Measurements from ENCODE around the gene EXOC6B. TPM values are rescaled to one million over a fixed set of nuclear protein-coding genes. Genes with fewer than 3 reads are reported as not detected.

EXOC6B gene
- total RNA-seq, 1 experiment from 2014 or later: 10.9 TPM

GRCh38 chr2:72275084-72275483 is 550.7 kb downstream of the EXOC6B start:
- no peak for DNase-seq (ENCODE audit: low spot score)

- DNase-seq (ENCODE audit: low spot score): peak; percentile 18
Observed at GRCh38 chr2:72274380-72274797, 551.4 kb downstream of the EXOC6B start.

- DNase-seq (ENCODE audit: low spot score): no peak
Observed at GRCh38 chr2:72273384-72273783, 552.4 kb downstream of the EXOC6B start.

- no peak for DNase-seq (ENCODE audit: low spot score)
Observed at GRCh38 chr2:72271766-72272641, 553.8 kb downstream of the EXOC6B start.

GRCh38 chr2:72271276-72271614 is 554.6 kb downstream of the EXOC6B start:
- no peak for DNase-seq (ENCODE audit: low spot score)

GRCh38 chr2:72270556-72271275 is 555.1 kb downstream of the EXOC6B start:
- no peak for DNase-seq (ENCODE audit: low spot score)

GRCh38 chr2:72263776-72264060 is 562.1 kb downstream of the EXOC6B start:
- peak; percentile 30 for DNase-seq (ENCODE audit: low spot score)

- DNase-seq (ENCODE audit: low spot score): no peak
Observed at GRCh38 chr2:72263043-72263775, 562.6 kb downstream of the EXOC6B start.

GRCh38 chr2:72261076-72261475 is 564.8 kb downstream of the EXOC6B start:
- DNase-seq (ENCODE audit: low spot score): no peak

GRCh38 chr2:72255540-72255939 is 570.3 kb downstream of the EXOC6B start:
- DNase-seq (ENCODE audit: low spot score): no peak

- no peak for DNase-seq (ENCODE audit: low spot score)
Observed at GRCh38 chr2:72254831-72255451, 570.9 kb downstream of the EXOC6B start.

- no peak for DNase-seq (ENCODE audit: low spot score)
Observed at GRCh38 chr2:72238311-72238710, 587.5 kb downstream of the EXOC6B start.

- DNase-seq (ENCODE audit: low spot score): no peak
Observed at GRCh38 chr2:72237549-72237948, 588.3 kb downstream of the EXOC6B start.

GRCh38 chr2:72236445-72237067 is 589.3 kb downstream of the EXOC6B start:
- peak; percentile 47 for DNase-seq (ENCODE audit: low spot score)

- DNase-seq (ENCODE audit: low spot score): no peak
Observed at GRCh38 chr2:72235497-72236415, 590.1 kb downstream of the EXOC6B start.

- DNase-seq (ENCODE audit: low spot score): no peak
Observed at GRCh38 chr2:72233211-72233610, 592.6 kb downstream of the EXOC6B start.

- DNase-seq (ENCODE audit: low spot score): peak; percentile 36
Observed at GRCh38 chr2:72222829-72223564, 602.8 kb downstream of the EXOC6B start.

GRCh38 chr2:72220170-72220569 is 605.7 kb downstream of the EXOC6B start:
- DNase-seq (ENCODE audit: low spot score): peak; percentile 45

- peak; percentile 82 for DNase-seq (ENCODE audit: low spot score)
Observed at GRCh38 chr2:72214429-72215143, 611.2 kb downstream of the EXOC6B start.

Measured in H4 (cell line).